Keratinocyte (primary cell): ENCODE results near the gene PDE6G. TPM values are rescaled to one million over a fixed set of nuclear protein-coding genes. Genes with fewer than 3 reads are reported as not detected.

ENCODE experiments used
- DNase-seq: peaks from one replicate; pipeline ENCODE4 v3.0.0-alpha.2; 2011; ENCODE audit warnings: low read depth, missing footprints, low spot score
- FAIRE-seq: peaks from 2 replicates; lab custom pipeline; 2011; peaks lifted over from hg19 to GRCh38; lab: Jason Lieb, UNC
- H2AFZ ChIP-seq: 2 replicates; pipeline ENCODE4 v1.6.0; 2012; ENCODE audit warnings: low read length, control low read depth, inconsistent platforms; ENCODE audit not compliant: control insufficient read depth
- H3K27ac ChIP-seq: 2 replicates; pipeline ENCODE4 v1.5.1; 2011; ENCODE audit warnings: low read length; ENCODE audit not compliant: control insufficient read depth, insufficient read depth
- H3K27me3 ChIP-seq: 3 replicates; pipeline ENCODE4 v1.6.0; 2011; ENCODE audit warnings: low read length; ENCODE audit not compliant: control insufficient read depth, insufficient read depth; ENCODE audit errors: extremely low read depth
- H3K36me3 ChIP-seq, 2 experiments: 2 replicates in 1 of 2; 3 replicates in 1 of 2; pipeline ENCODE4 v1.5.1; 2011; ENCODE audit warnings: low read length in 2 of 2, mild to moderate bottlenecking in 1 of 2; ENCODE audit not compliant: control insufficient read depth in 2 of 2, insufficient read depth in 2 of 2; ENCODE audit errors: extremely low read depth in 1 of 2
- H3K4me1 ChIP-seq: 3 replicates; pipeline ENCODE4 v1.5.1; 2011; ENCODE audit warnings: low read length; ENCODE audit not compliant: control insufficient read depth, insufficient read depth; ENCODE audit errors: extremely low read depth
- H3K4me2 ChIP-seq: 3 replicates; pipeline ENCODE4 v1.6.0; 2011; ENCODE audit warnings: low read depth, low read length; ENCODE audit not compliant: control insufficient read depth, insufficient read depth; ENCODE audit errors: extremely low read depth
- H3K4me3 ChIP-seq, 3 experiments: fragments of 200-600 bp in 1 of 3; sonication (generic) in 1 of 3; 2 replicates in 2 of 3; 3 replicates in 1 of 3; pipeline ENCODE4 v1.5.1; 2011 to 2016; ENCODE audit warnings: low read length in 3 of 3, mild to moderate bottlenecking in 3 of 3, control low read depth in 2 of 3, inconsistent platforms in 1 of 3, low read depth in 1 of 3, mixed read lengths in 1 of 3, mixed run types in 1 of 3, moderate library complexity in 1 of 3; ENCODE audit not compliant: control insufficient read depth in 2 of 3, insufficient read depth in 2 of 3; ENCODE audit errors: extremely low read depth in 1 of 3
- H3K79me2 ChIP-seq: 2 replicates; pipeline ENCODE4 v1.6.0; 2012; ENCODE audit warnings: low read length; ENCODE audit not compliant: control insufficient read depth, insufficient read depth
- H3K9ac ChIP-seq: 3 replicates; pipeline ENCODE4 v1.6.0; 2011; ENCODE audit warnings: low read length; ENCODE audit not compliant: control insufficient read depth, insufficient read depth; ENCODE audit errors: extremely low read depth
- H3K9me1 ChIP-seq: 3 replicates; pipeline ENCODE4 v1.6.0; 2011; ENCODE audit warnings: low read length; ENCODE audit not compliant: control insufficient read depth, insufficient read depth; ENCODE audit errors: extremely low read depth
- H3K9me3 ChIP-seq: 2 replicates; pipeline ENCODE4 v1.5.1; 2012; ENCODE audit warnings: low read depth, low read length; ENCODE audit not compliant: control insufficient read depth
- H4K20me1 ChIP-seq: 3 replicates; pipeline ENCODE4 v1.6.0; 2011; ENCODE audit warnings: low read length; ENCODE audit not compliant: control insufficient read depth, insufficient read depth; ENCODE audit errors: extremely low read depth
- EZH2 ChIP-seq: IDR thresholded peaks from one replicate; pipeline ENCODE4 v1.6.1; 2012; ENCODE audit warnings: inconsistent platforms, mild to moderate bottlenecking, low read length, moderate library complexity
- dilution Hi-C: fragments of 300-500 bp; cut with MboI; formaldehyde crosslinking; loops from one replicate; pipeline ENCODE4 v1.7.0; 2020; ENCODE audit warnings: low sequenced_read_pairs; ENCODE audit not compliant: extremely low pct_ligation_motif_present
- polyA plus RNA-seq, 5 experiments: library from polyadenylated mRNA; depleted of rRNA in 3 of 5; stranded (reverse) in 3 of 5; stranded (forward) in 1 of 5; unstranded in 1 of 5; fragments of >200 nt; gene quantifications; 1 replicate in 1 of 5; 2 replicates in 3 of 5; 3 replicates in 1 of 5; pipeline versions ENCODE4 v1.2.1 to v1.2.3, GENCODE V29; 2011 to 2012; ENCODE audit warnings: missing spikeins in 2 of 5, low read depth in 1 of 5, low replicate concordance in 1 of 5
- TF ChIP-seq, protein P1 (sequence below), 3 experiments: IDR thresholded peaks in 1 of 3; conservative IDR thresholded peaks in 1 of 3; optimal IDR thresholded peaks in 1 of 3; 2 replicates in 2 of 3; 3 replicates in 1 of 3; pipeline versions ENCODE3 to v1.5.1; 2011; ENCODE audit warnings: low read length in 3 of 3, mild to moderate bottlenecking in 3 of 3, moderate library complexity in 2 of 3, control low read depth in 1 of 3, inconsistent platforms in 1 of 3; ENCODE audit not compliant: insufficient read depth in 2 of 3; ENCODE audit errors: extremely low read depth in 1 of 3

PDE6G gene
- polyA plus RNA-seq, 1 donor (not counting 4 experiments of a cell fraction or from before 2014, with no cell fraction given): not detected

DNA sequence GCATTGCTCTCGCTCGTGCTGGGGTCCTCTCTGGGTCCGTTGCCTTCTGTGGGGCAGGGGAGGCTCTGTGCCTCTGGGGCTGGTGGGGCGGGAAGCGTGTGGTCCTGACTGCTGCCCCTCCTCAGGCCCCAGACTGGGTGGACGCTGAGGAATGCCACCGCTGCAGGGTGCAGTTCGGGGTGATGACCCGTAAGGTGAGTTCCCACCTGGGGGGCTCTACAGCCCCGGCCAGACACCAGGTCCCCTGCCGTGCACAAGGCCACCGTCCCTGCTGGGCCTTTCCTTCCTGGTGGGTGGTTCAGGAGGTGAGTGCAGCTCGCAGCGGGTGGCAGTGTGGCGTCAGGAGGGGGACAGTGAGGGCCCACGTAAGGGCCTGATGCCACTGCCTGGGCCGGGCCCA is 34.2 kb upstream of the PDE6G start:
- dilution Hi-C loops: no loop called here
- Histone ChIP-seq H2AFZ (no peak overlapping the region), H4K20me1 (peaks cover 21% of the 10 kb centered on the region), H3K79me2 (peaks cover 73% of the 10 kb centered on the region), H3K9me3 (no peaks in the 10 kb centered on the region), H3K9me1 (no peaks in the 10 kb centered on the region), H3K4me1 (peaks cover 12% of the 10 kb centered on the region), H3K27me3 (no peaks in the 10 kb centered on the region), H3K36me3 (peaks cover 65 to 79% of the 10 kb centered on the region in 2 experiments), H3K4me3 (no peak overlapping the region), H3K9ac (no peak overlapping the region), H3K4me2 (no peak overlapping the region), H3K27ac (no peak overlapping the region)
- DNase-seq (no peak), FAIRE-seq (no peak)
- TF ChIP-seq EZH2: no peak
- TF ChIP-seq, protein P1, sequence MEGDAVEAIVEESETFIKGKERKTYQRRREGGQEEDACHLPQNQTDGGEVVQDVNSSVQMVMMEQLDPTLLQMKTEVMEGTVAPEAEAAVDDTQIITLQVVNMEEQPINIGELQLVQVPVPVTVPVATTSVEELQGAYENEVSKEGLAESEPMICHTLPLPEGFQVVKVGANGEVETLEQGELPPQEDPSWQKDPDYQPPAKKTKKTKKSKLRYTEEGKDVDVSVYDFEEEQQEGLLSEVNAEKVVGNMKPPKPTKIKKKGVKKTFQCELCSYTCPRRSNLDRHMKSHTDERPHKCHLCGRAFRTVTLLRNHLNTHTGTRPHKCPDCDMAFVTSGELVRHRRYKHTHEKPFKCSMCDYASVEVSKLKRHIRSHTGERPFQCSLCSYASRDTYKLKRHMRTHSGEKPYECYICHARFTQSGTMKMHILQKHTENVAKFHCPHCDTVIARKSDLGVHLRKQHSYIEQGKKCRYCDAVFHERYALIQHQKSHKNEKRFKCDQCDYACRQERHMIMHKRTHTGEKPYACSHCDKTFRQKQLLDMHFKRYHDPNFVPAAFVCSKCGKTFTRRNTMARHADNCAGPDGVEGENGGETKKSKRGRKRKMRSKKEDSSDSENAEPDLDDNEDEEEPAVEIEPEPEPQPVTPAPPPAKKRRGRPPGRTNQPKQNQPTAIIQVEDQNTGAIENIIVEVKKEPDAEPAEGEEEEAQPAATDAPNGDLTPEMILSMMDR (optimal IDR thresholded peaks at IDR 0.05 in 1 of 3, IDR thresholded peaks at IDR 0.05 in 1 of 3, conservative IDR thresholded peaks at IDR 0.05 in 1 of 3; ENCODE audit: extremely low read depth in 1 of 3, insufficient read depth in 2 of 3, low read length in 3 of 3): no peak

DNA sequence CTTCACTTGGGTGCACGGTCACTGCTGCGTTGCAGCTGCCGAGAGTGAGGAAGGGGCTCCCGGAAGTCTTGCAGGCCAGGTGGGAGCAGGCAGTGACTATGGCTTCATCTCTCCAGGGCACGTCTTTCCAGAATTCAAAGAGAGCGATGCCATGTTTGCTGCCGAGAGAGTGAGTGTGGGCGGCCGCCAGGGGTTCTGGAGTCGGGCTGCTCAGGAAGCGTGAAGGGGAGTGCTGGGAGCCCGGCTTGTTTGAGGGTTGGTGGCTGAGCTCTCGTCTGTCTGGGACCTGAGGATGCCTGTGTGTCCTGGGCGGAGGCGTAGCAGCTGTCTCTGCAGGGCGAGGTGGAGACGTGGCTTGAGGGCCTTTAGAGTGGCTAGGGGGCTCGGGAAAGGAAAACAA is 33.7 kb upstream of the PDE6G start:
- H3K4me1 ChIP-seq: peaks cover 17% of the 10 kb centered on the region
- H3K27me3 ChIP-seq: no peaks in the 10 kb centered on the region
- peaks cover 75% of the 10 kb centered on the region for H3K79me2 ChIP-seq
- peaks cover 65 to 75% of the 10 kb centered on the region in 2 experiments for H3K36me3 ChIP-seq
- no peak overlapping the region for H3K4me3 ChIP-seq
- no peak for TF ChIP-seq EZH2
- TF ChIP-seq, protein P1 (optimal IDR thresholded peaks at IDR 0.05 in 1 of 3, IDR thresholded peaks at IDR 0.05 in 1 of 3, conservative IDR thresholded peaks at IDR 0.05 in 1 of 3; ENCODE audit: extremely low read depth in 1 of 3, insufficient read depth in 2 of 3, low read length in 3 of 3): no peak
- H3K9me3 ChIP-seq: no peaks in the 10 kb centered on the region
- H3K4me2 ChIP-seq: no peak overlapping the region
- dilution Hi-C loops: no loop called here
- DNase-seq: no peak
- peaks cover 25% of the 10 kb centered on the region for H4K20me1 ChIP-seq
- H3K9ac ChIP-seq: no peak overlapping the region
- H3K27ac ChIP-seq: no peak overlapping the region
- no peak for FAIRE-seq
- no peaks in the 10 kb centered on the region for H3K9me1 ChIP-seq
- H2AFZ ChIP-seq: no peak overlapping the region
